Lower leg skin (tissue), 4 donors: ENCODE data around the gene RAD51B. TPM values are rescaled to one million over a fixed set of nuclear protein-coding genes. Genes with fewer than 3 reads are reported as not detected.

Experiments used
- DNase-seq, 2 donors: peaks; one replicate each; pipeline ENCODE4 v3.0.0-alpha.2; 2019; ENCODE audit warnings: low spot score in 2 of 2
- H3K4me3 ChIP-seq: fragments of 200-600 bp; sonication (generic); 2 replicates; pipeline ENCODE4 v1.5.1; 2017; ENCODE audit warnings: mild to moderate bottlenecking, low read depth; ENCODE audit not compliant: poor library complexity, severe bottlenecking
- CTCF ChIP-seq, 3 donors: fragments of 450-650 bp; IDR thresholded peaks; one replicate each; pipeline ENCODE4 v1.5.1; 2016; ENCODE audit warnings: antibody characterized with exemption in 3 of 3, mild to moderate bottlenecking in 3 of 3, moderate library complexity in 2 of 3
- POLR2A ChIP-seq, 2 donors: fragments of 450-650 bp; IDR thresholded peaks; one replicate each; pipeline ENCODE4 v1.6.1; 2016 to 2017; ENCODE audit warnings: antibody characterized with exemption in 2 of 2, mild to moderate bottlenecking in 1 of 2, moderate library complexity in 1 of 2
- WGBS, 2 donors: methylation state at CpG; one replicate each; pipeline ENCODE4 v1.1.5; 2018; 5-methylcytosine and 5-hydroxymethylcytosine counted together
- intact Hi-C: fragments of 100-400 bp; cut with DNase I; formaldehyde crosslinking; loops from one replicate; pipeline ENCODE4 v1.15.0; 2023; ENCODE audit warnings: low total_unique reads
- total RNA-seq, 4 donors: library from RNA; depleted of rRNA; stranded (reverse); fragments of >200 nt; gene quantifications; one replicate each; pipeline ENCODE4 v1.1.0, GENCODE V29; 2016

RAD51B gene
- total RNA-seq, 4 donors from 2014 or later: 6.1 to 27.2 (median 13.6) TPM

GRCh38 chr14:68495101-68496039, 675.8 kb downstream of the RAD51B start:
- WGBS, 2 donors: 79 to 83% methylated on average over 14 of the region's 14 CpGs
- no peak overlapping the region for H3K4me3 ChIP-seq
- intact Hi-C loops: no loop called here
- no peak for DNase-seq
- TF ChIP-seq POLR2A (IDR thresholded peaks at IDR 0.05) (no peak), CTCF (IDR thresholded peaks at IDR 0.05) (no peak)

- intact Hi-C loops: no loop called here
- DNase-seq: no peak
- whole genome bisulfite sequencing, 2 donors: 79 to 80% methylated on average over 2 of the region's 2 CpGs
- H3K4me3 ChIP-seq: no peak overlapping the region
- no peak for TF ChIP-seq POLR2A (IDR thresholded peaks at IDR 0.05)
- no peak for TF ChIP-seq CTCF (IDR thresholded peaks at IDR 0.05)
These were observed 677.4 kb downstream of the RAD51B start for GRCh38 chr14:68497011-68497410.

GRCh38 chr14:68499451-68499850, 679.9 kb downstream of the RAD51B start:
- peak in 1 of 2 donors; percentile 20 for DNase-seq
- WGBS, 2 donors: 92 to 94% methylated on average over 6 of the region's 6 CpGs
- intact Hi-C loops: no loop called here
- no peak for TF ChIP-seq CTCF (IDR thresholded peaks at IDR 0.05)
- no peak for TF ChIP-seq POLR2A (IDR thresholded peaks at IDR 0.05)
- no peak overlapping the region for H3K4me3 ChIP-seq

- DNase-seq: no peak
- no peak overlapping the region for H3K4me3 ChIP-seq
- TF ChIP-seq CTCF (IDR thresholded peaks at IDR 0.05) (no peak), POLR2A (IDR thresholded peaks at IDR 0.05) (no peak)
- 71 to 85% methylated on average over 3 of the region's 3 CpGs for WGBS, 2 donors
- intact Hi-C loops: no loop called here
These were observed 681.6 kb downstream of the RAD51B start for GRCh38 chr14:68501171-68501570.

- DNase-seq: no peak
- 90 to 91% methylated on average over 9 of the region's 9 CpGs for WGBS, 2 donors
- TF ChIP-seq CTCF (IDR thresholded peaks at IDR 0.05): no peak
- TF ChIP-seq POLR2A (IDR thresholded peaks at IDR 0.05): no peak
- intact Hi-C loops: no loop called here
- no peak overlapping the region for H3K4me3 ChIP-seq
These were observed 682.1 kb downstream of the RAD51B start for GRCh38 chr14:68501614-68502052.
